Mucosa of descending colon (tissue), 3 donors: ENCODE data around the gene KRTAP5-1. TPM values are rescaled to one million over a fixed set of nuclear protein-coding genes. Genes with fewer than 3 reads are reported as not detected.
"Not testable (repeated sequence)": the region's sequence is repeated elsewhere in the genome, so short reads cannot be mapped to it uniquely, and the experiment has no call there.

Experiments used
- ATAC-seq: fragments of 200-7000 bp; cut with Tn5 transposase; one replicate; pipeline ENCODE4 v1.9.1; 2020; ENCODE audit warnings: mild to moderate bottlenecking, moderate library complexity
- DNase-seq, 3 donors: peaks; one replicate each; pipeline ENCODE4 v3.0.0-alpha.2; 2020
- H3K36me3 ChIP-seq: fragments of 200-600 bp; one replicate; pipeline ENCODE4 v1.8.0; 2021; ENCODE audit warnings: low read depth, mild to moderate bottlenecking
- H3K4me1 ChIP-seq: fragments of 200-600 bp; one replicate; pipeline ENCODE4 v1.8.0; 2021; ENCODE audit warnings: low read depth, mild to moderate bottlenecking
- H3K4me3 ChIP-seq: fragments of 200-600 bp; one replicate; pipeline ENCODE4 v1.8.0; 2021; ENCODE audit warnings: mild to moderate bottlenecking
- H3K9me3 ChIP-seq: fragments of 200-600 bp; one replicate; pipeline ENCODE4 v1.8.0; 2021; ENCODE audit warnings: mild to moderate bottlenecking
- intact Hi-C, 2 donors: fragments of 100-400 bp; cut with DNase I in 1 of 2; cut with micrococcal nuclease in 1 of 2; formaldehyde crosslinking; loops; one replicate each; pipeline versions ENCODE4 v1.11.0 to v1.11.1; 2022; cut with DNase I, micrococcal nuclease
- long read RNA-seq, 2 donors: library from polyadenylated mRNA; unstranded; transcript quantifications; one replicate each; pipeline ENCODE4 v2.0.0, GENCODE V29; 2019 to 2021
- total RNA-seq, 3 donors: library from RNA; stranded (reverse); fragmentation: NEBNext Ultra II Directional in 2 of 3; extraction: Animal tissue kit (Norgen Biotek cat#: 25700) in 2 of 3; gene quantifications; one replicate each; pipeline versions ENCODE4 v1.2.1 to v1.2.4, GENCODE V29; 2021 to 2023
- TF ChIP-seq, protein P1 (sequence below): fragments of 200-600 bp; IDR thresholded peaks from one replicate; pipeline ENCODE4 v1.8.0; 2022; ENCODE audit warnings: antibody characterized with exemption, mild to moderate bottlenecking
- donor health status: DM: no; HTN: no; CAD: no; lungs with moderate emphysema.
- donor health status: DM: no; HTN: no; CAD: no.
- donor health status: DM: no; HTN: yes; CAD: no.

The KRTAP5-1 gene, protein sequence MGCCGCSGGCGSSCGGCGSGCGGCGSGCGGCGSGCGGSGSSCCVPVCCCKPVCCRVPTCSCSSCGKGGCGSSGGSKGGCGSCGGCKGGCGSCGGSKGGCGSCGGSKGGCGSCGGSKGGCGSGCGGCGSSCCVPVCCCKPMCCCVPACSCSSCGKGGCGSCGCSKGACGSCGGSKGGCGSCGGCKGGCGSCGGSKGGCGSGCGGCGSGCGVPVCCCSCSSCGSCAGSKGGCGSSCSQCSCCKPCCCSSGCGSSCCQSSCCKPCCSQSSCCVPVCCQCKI
- total RNA-seq = not detected
- long read RNA-seq, donor 1 = 0 reads
- long read RNA-seq, donor 2 = 0 reads

- H3K4me3 ChIP-seq, H3K36me3 ChIP-seq, DNase-seq, intact Hi-C loops, H3K9me3 ChIP-seq, H3K4me1 ChIP-seq, ATAC-seq: not testable (repeated sequence)
These were observed at the start of gene KRTAP5-1 for GRCh38 chr11:1584661-1585370. Gene KRTAP5-1 (minus strand): TSS chr11:1585283. CDS start chr11:1585249, 34 bp downstream.

- TF ChIP-seq, protein P1, sequence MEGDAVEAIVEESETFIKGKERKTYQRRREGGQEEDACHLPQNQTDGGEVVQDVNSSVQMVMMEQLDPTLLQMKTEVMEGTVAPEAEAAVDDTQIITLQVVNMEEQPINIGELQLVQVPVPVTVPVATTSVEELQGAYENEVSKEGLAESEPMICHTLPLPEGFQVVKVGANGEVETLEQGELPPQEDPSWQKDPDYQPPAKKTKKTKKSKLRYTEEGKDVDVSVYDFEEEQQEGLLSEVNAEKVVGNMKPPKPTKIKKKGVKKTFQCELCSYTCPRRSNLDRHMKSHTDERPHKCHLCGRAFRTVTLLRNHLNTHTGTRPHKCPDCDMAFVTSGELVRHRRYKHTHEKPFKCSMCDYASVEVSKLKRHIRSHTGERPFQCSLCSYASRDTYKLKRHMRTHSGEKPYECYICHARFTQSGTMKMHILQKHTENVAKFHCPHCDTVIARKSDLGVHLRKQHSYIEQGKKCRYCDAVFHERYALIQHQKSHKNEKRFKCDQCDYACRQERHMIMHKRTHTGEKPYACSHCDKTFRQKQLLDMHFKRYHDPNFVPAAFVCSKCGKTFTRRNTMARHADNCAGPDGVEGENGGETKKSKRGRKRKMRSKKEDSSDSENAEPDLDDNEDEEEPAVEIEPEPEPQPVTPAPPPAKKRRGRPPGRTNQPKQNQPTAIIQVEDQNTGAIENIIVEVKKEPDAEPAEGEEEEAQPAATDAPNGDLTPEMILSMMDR = no peak
These were observed 48.8 kb upstream of the KRTAP5-1 start for GRCh38 chr11:1633864-1634263.

GRCh38 chr11:1632053-1632714, 47.1 kb upstream of the KRTAP5-1 start:
- intact Hi-C loops = no loop called here
- peaks cover 5% of the 10 kb centered on the region for H3K4me1 ChIP-seq
- no peak overlapping the region for H3K4me3 ChIP-seq
- ATAC-seq (no peak), DNase-seq (no peak)
- TF ChIP-seq, protein P1 = no peak
- no peaks in the 10 kb centered on the region for H3K9me3 ChIP-seq
- H3K36me3 ChIP-seq = no peaks in the 10 kb centered on the region

More at GRCh38 chr11:1633864-1634263, 48.8 kb upstream of the KRTAP5-1 start:
- Histone ChIP-seq H3K9me3 (no peaks in the 10 kb centered on the region), H3K4me3 (no peak overlapping the region), H3K4me1 (peaks cover 7% of the 10 kb centered on the region), H3K36me3 (no peaks in the 10 kb centered on the region)
- intact Hi-C loops = no loop called here
- no peak for DNase-seq
- no peak for ATAC-seq

DNA sequence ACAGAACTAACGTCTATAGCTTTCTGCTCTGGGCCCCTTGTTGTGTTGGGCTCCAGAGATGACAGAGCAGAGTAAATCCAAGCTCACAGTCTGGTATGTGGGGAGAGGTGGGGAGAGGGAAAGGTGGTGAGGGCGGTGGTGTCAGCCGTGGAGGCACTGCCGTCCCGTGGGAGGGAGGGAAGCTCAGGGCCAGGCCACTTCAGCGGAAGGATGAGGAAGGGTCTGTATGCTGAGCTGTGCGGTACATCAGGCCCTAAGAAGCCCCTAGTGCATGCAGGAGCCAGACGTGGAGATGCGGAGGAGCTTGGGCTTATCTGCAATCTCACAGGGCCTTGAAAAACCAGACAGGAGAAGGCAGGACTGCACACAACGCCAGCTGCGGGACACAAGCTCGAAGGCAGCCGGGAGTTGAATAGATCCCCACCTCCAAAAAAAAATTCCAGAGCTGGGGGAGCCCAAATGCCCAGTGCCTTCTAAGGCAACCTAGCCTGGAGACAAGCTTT, 46.0 kb upstream of the KRTAP5-1 start:
- TF ChIP-seq, protein P1 = no peak
- ATAC-seq (no peak), DNase-seq (no peak)
- Histone ChIP-seq H3K9me3 (no peaks in the 10 kb centered on the region), H3K36me3 (no peaks in the 10 kb centered on the region), H3K4me3 (no peak overlapping the region), H3K4me1 (peaks cover 5% of the 10 kb centered on the region)
- intact Hi-C loops = no loop called here

DNA sequence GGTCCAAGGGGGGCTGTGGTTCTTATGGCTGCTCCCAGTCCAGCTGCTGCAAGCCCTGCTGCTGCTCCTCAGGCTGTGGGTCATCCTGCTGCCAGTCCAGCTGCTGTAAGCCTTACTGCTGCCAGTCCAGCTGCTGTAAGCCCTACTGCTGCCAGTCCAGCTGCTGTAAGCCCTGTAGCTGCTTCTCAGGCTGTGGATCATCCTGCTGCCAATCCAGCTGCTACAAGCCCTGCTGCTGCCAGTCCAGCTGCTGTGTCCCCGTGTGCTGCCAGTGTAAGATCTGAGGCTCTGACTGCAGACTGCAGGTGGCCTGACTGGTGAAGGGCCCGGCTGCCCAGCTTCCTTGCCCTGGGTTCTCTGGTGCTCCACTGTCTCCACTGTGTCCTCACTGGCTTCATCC, 45.2 kb upstream of the KRTAP5-1 start:
- TF ChIP-seq, protein P1 = no peak
- ATAC-seq = no peak
- H3K36me3 ChIP-seq = no peaks in the 10 kb centered on the region
- peaks cover 5% of the 10 kb centered on the region for H3K4me1 ChIP-seq
- intact Hi-C loops = no loop called here
- H3K4me3 ChIP-seq = no peak overlapping the region
- DNase-seq = no peak
- no peaks in the 10 kb centered on the region for H3K9me3 ChIP-seq
